Measurements from ENCODE around the gene GABRB3.

GABRB3 gene

GRCh38 chr15:26504009-26504408 lies 268.9 kb downstream of the GABRB3 start:
- H3K36me3 ChIP-seq (ENCODE audit: low read depth), result no peaks in the 10 kb centered on the region
- H3K27ac ChIP-seq (ENCODE audit: poor library complexity, severe bottlenecking), result no peak overlapping the region
- DNase-seq (ENCODE audit: low spot score), result no peak
- H3K9me3 ChIP-seq (ENCODE audit: severe bottlenecking), result peaks cover 4% of the 10 kb centered on the region
- TF ChIP-seq CTCF (IDR thresholded peaks at IDR 0.05; ENCODE audit: poor library complexity, severe bottlenecking), result no peak
- ATAC-seq (ENCODE audit: low read depth), result no peak
- H3K4me1 ChIP-seq (ENCODE audit: insufficient read depth, poor library complexity, severe bottlenecking), result no peaks in the 10 kb centered on the region
- peaks cover 8% of the 10 kb centered on the region for H3K27me3 ChIP-seq (ENCODE audit: insufficient read depth, poor library complexity, severe bottlenecking)
- no peak overlapping the region for H3K4me3 ChIP-seq (ENCODE audit: severe bottlenecking)

All from RWPE2 (cell line).